NCI-H526 treated with DMSO at 0.1 percent for 48 hours (cell line): ENCODE data around the gene PAX5.
A peak's percentile ranks its signal among the peaks of the same experiment; 100 is the strongest.

Source experiments
- DNase-seq: peaks from one replicate; lab custom pipeline; 2025; lab: John Stamatoyannopoulos, UW

PAX5 gene

DNA sequence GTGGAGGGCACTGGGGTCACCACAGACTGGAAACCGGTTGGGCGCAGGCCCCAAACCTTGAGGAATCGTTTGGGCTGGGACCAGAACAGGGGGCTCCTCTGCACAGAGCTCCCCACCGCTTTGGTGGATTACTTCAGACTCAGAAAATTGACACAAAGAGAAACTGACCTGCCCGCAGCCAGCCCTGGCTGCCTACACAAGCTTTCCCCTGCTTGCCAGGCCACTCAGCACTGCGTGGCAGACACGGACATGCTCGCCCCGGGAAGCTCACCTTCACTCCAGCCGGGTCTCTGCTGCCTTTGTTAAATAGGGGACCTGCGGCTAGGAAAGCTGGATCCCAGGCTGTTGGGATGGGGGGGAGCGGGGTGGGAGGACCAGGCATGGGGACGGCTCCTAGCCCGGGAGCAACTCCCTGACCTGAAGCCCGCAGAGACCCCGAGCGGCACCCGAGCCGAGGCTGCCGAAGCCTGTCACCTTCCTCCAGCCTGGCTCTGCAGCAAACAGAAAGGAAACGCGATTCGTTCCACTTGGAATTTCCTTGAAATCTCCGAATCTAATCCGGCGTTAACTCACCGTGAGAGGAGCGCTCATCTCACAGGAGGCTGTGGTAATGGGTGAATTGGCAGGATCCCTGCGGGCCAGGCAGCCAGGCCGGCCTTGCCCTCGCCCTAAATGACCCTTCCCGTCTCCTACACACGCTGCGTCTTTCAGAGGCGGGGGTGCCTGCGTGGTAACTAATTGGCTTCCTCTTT, 8.8 kb downstream of the PAX5 start:
- no peak for DNase-seq

- DNase-seq, result no peak
These were observed 16.5 kb downstream of the PAX5 start for GRCh38 chr9:37017546-37017945.

- no peak for DNase-seq
These were observed 22.5 kb downstream of the PAX5 start for GRCh38 chr9:37011530-37011929.

GRCh38 chr9:37010976-37011375, 23.1 kb downstream of the PAX5 start:
- no peak for DNase-seq

- no peak for DNase-seq
These were observed 23.9 kb downstream of the PAX5 start for GRCh38 chr9:37010180-37010579.

- DNase-seq, result no peak
These were observed 26.8 kb downstream of the PAX5 start for GRCh38 chr9:37007295-37007694.

DNA sequence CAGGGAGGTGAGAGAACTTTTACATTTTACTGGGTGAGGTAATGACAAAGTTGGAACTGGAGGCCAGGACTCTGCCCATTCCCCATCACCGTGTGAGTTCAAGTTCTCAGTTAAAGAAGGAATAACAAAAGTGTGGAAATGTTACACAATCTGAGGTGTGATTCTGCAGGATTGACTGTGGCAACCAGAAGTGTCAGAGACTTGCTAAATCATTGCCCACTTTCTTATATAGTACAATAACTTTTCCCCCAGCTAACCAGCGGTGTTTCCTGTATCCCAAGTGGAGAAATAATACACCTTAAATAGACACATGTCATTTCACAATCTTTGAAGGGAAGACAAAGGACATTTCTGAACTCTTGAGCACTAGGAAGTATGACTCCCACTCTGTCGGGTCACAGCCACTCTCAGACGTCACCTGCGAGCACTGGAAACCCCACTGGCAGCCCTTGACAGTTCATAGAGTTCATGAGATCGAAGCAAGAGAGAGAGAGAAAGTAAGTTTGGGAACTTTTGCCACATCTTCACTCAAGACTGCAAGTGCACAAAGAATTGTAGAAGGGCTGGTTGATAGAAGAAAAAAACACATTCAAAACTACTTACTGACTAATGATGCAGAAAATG, 28.4 kb downstream of the PAX5 start:
- DNase-seq, result no peak

DNA sequence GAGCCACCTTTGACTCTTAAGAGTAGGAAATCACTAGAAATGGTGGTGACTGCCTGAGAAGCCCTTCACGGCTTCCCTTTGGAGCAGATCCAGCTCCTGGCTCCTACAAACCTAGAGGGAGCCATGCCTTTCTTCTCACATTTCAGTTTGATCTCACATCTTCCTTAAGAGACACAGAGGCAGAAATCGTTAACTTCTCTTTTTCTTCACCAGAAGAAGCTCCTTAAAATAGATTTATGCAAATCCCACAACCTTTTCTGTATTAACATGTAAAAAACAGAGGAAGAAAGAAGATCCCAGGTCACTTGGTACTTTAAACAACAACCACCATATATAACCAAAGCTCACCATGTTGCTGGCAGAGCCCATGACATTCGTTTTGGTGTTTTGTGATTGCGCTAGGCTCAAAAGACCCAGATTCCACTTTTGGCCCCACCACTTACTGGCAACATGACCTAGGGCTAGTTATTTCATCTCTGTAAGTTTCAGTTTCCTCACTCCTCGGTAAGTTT, 29.6 kb downstream of the PAX5 start:
- no peak for DNase-seq

GRCh38 chr9:37002413-37003217, 31.5 kb downstream of the PAX5 start:
- no peak for DNase-seq

- DNase-seq, result no peak
These were observed 32.0 kb downstream of the PAX5 start for GRCh38 chr9:37002036-37002412.

DNA sequence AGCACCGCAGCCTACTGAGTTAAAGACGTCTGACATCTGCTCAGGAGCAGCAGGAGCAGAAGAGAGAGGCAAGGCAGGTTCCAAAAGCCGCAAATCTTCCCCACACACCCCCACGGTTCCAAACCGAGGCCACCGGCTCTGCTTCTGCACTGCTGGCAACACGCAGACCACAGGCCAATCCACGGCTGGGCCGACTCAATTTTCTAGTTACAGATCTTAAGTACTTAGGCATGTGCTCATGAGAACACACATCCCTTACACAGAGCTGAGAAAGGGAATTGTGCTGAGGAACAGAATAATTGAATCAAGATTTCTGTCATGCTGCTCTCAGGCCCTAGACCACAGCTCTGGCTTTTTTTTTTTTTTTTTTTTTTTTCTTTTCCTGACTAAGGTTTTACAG, 32.6 kb downstream of the PAX5 start:
- DNase-seq, result no peak

GRCh38 chr9:36999728-37000333, 34.2 kb downstream of the PAX5 start:
- no peak for DNase-seq

- no peak for DNase-seq
These were observed 36.7 kb downstream of the PAX5 start for GRCh38 chr9:36997414-36997813.

DNA sequence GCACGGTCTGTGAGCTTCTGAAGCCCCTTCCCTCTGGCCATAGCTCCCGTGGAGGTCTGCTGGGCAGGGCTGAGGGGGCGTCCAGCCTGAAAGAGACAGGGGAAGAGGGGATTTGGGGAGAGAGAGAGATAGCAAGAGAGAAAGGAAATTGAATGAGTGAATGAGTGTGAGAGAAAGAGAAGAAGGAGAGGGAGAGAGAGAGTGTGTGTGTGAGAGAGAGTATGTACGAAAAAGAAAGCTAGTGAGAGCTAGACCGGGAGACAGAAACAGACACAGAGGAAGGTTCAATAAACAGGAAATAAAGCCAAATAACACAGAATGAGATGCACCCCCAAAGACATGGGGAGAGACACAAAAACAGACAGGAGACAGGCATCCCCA, 37.4 kb downstream of the PAX5 start:
- no peak for DNase-seq

DNA sequence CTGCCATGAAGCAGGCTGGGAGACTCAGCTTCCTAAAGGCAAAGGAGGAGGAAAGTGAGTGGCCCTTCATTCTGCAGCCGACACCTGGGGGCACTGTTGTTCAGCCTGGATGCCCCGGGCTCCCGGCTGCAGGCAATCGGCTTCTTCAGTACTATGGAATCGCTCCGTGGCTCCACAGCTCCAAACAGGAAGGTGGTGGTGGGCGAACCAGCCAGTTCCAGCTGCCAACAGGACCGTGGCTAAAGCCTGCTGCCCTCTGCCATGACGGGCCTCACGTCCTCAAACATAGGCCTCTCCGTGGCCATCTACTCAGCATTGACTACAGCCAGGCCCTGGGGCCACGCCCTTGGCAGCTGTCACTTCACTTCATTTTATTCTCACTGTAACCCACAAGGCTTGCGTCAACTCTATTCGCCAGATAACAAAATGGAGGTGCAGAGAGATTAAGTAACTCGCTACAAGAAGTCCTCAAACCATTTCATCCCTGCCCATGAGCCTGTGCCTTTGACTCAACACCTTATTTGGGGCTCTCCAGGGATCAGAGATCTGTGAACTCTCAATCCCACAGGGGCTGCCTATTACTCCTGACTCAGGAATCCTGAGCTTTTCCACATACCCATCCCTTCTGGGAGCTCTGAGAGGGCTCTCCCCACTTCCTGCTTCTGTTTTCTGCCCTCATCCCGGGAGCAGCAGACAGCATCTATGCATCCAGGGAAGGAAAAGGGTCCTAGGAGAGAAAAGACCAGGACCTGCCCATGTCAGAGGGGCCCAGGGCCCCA, 38.0 kb downstream of the PAX5 start:
- peak; percentile 28 for DNase-seq

DNA sequence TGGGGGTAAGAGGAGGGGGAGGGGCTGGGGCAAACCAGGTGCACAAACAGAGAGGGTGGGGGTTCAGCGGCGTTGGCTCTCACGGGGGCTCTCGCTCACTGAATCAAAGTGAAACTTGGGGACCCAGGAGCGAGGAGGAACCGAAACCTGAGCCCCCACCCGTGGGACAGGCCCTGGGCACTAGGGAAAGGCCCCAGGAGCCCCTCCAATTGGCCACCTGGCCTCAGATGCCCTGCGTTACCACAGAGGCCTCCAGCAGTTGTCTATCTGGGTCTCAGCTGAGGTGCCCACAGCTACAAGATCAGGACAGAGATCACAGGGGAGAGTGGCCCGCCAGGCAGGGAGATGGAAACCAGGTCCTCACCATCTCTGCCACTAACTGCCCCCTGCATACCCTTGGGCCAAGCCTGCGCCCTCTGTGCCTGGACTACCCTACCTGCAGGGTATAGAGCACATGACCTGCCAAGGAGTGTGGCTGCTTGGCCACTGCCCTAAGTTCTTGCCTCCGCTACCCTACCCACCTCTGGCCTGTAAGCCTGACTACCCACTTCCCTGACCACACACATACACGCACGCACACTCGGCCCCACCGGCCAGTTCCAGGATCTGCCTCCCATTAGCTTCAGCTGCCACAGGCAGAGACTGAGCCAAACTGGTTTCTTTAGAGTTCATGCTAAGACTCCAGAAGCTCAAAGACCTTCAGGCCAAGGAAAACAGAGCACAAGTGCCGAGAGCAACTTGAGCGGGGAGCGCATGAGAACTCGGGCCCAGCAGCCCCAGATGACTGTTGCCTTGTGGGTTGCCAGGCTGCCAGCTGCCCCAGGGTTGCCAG, 39.9 kb downstream of the PAX5 start:
- no peak for DNase-seq

DNA sequence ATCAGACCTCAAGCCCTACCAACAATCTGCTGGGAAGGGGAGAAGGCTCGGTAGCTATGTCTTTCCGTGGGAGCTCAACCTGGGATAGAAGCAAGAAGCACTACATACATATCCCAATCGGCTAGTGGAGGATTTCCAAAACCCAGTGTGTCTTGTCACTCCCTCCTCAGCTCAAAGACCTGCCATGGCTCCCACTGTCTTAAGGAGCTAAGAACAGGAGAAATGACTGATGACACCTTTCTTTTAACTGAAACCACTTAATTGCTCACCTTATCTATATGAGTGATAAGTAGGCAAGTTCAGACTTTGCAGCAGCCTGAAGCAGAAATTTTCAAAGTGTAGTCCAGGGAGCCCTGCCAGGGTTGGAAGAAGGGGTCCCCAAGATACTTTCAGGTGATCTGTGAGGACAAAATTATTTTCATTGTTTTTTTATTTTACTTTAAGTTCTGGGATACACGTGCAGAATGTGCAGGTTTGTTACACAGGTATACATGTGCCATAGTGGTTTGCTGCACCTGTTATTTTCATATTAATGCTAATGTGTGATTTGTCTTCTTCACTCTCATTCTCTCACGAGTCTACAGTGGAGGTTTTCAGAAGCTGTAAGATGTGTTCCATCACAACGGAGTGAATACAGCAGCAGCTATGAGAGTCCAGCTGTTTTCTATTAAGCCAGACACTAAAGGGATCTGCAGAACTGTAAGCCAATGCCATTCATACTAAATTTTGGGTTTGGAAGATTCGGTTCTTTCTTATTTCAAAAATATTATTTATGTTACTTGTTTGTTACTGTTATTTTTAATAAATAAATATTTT, 41.4 kb downstream of the PAX5 start:
- no peak for DNase-seq

DNA sequence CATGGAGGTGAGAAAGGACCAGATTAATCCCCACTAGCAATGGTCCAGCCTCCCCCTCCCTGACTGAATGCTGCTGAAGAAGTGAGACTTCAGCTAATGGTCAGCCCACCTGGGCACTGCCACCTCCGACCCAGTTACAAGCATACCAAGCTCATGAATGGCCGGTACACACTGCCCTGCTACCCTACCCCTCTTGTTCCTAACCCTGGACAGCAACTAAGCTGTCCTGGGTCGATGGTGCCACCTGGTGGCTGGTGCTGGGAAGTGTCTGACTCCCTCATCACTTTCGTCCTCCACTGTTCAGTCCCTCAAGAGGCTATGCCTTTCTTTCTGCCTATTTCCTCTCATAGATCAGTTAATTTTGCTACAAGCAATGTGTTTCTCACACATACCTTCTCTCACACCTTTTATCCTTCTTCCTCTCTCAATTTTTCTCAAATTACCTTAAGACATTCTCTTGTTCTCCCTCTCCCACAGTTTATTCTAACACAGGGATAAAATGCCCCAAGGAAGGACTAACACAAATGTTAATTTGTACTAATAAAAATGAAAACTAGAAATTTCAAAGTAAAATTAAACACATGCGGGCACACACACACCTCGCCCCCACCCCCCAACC, 42.4 kb downstream of the PAX5 start:
- DNase-seq, result no peak

DNA sequence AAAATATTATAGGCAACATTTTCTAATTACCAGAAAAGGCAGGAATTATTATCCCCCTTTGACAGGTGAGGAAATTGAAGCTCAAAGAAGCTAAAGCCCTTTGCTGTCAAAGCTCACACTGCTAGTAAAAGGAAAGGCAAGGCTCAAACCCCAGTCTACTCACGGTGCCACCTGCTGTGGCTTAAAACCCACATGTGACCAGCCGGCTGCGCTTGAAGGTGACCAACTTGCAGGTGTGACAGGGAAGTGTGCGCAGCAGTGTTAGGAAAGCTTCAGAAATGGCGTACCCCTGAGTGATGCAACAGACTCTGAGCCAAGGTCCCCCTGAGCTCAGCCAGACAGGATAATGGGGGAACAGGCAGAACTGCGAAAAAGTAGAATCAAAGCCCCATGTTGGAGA, 45.2 kb downstream of the PAX5 start:
- DNase-seq, result no peak

- DNase-seq, result no peak
These were observed 46.2 kb downstream of the PAX5 start for GRCh38 chr9:36987891-36988290.
